ENCODE measurements around the gene FAM81A.

- TF ChIP-seq CTCF (IDR thresholded peaks at IDR 0.05; ENCODE audit: poor library complexity, severe bottlenecking) (no peak), MXI1 (conservative IDR thresholded peaks at IDR 0.05; ENCODE audit: poor library complexity, severe bottlenecking) (no peak), EP300 (conservative IDR thresholded peaks at IDR 0.05; ENCODE audit: poor library complexity, severe bottlenecking) (no peak)
Observed at GRCh38 chr15:59523702-59524101, 85.7 kb downstream of the FAM81A start.
